Psoas muscle (tissue), 8 donors: Measurements from ENCODE around the gene CD79A. TPM values are rescaled to one million over a fixed set of nuclear protein-coding genes. Genes with fewer than 3 reads are reported as not detected.

Source experiments
- ATAC-seq, 4 donors: fragments of 200-7000 bp; cut with Tn5 transposase; one replicate each; pipeline ENCODE4 v1.9.1; 2020; ENCODE audit warnings: moderate library complexity in 3 of 4, mild to moderate bottlenecking in 2 of 4
- DNase-seq, 2 donors: peaks; one replicate each; pipeline ENCODE4 v3.0.0-alpha.2; 2020
- H3K27ac ChIP-seq: fragments of 200-600 bp; one replicate; pipeline ENCODE4 v1.8.0; 2022
- H3K27me3 ChIP-seq, 3 donors: fragments of 200-600 bp in 1 of 3; one replicate each; pipeline versions ENCODE4 v1.6.1 to v1.8.0; 2013 to 2022; ENCODE audit warnings: low read length in 2 of 3, mild to moderate bottlenecking in 2 of 3, moderate library complexity in 1 of 3; ENCODE audit not compliant: insufficient read depth in 3 of 3
- H3K36me3 ChIP-seq, 2 donors: fragments of 200-600 bp in 1 of 2; one replicate each; pipeline versions ENCODE4 v1.6.1 to v1.8.0; 2013 to 2022; ENCODE audit warnings: low read depth in 1 of 2, mild to moderate bottlenecking in 1 of 2, moderate library complexity in 1 of 2; ENCODE audit not compliant: insufficient read depth in 1 of 2
- H3K4me1 ChIP-seq: fragments of 200-600 bp; one replicate; pipeline ENCODE4 v1.8.0; 2022
- H3K4me3 ChIP-seq: fragments of 200-600 bp; one replicate; pipeline ENCODE4 v1.8.0; 2022; ENCODE audit warnings: mild to moderate bottlenecking
- H3K9me3 ChIP-seq: fragments of 200-600 bp; one replicate; pipeline ENCODE4 v1.8.0; 2022
- CTCF ChIP-seq: fragments of 200-600 bp; IDR thresholded peaks from one replicate; pipeline ENCODE4 v1.8.0; 2022; ENCODE audit warnings: antibody characterized with exemption
- WGBS, 3 donors: extraction: QIAGEN DNeasy Blood & Tissue Kit; methylation state at CpG; one replicate each; pipeline versions ENCODE4 v1.1.6 to v1.1.7; 2013; 5-methylcytosine and 5-hydroxymethylcytosine counted together
- intact Hi-C, 2 donors: fragments of 100-400 bp; cut with DNase I; formaldehyde crosslinking; loops; one replicate each; pipeline versions ENCODE4 v1.11.0 to v1.14.2; 2022
- polyA plus RNA-seq, 3 donors: library from polyadenylated mRNA; stranded (reverse); fragments of 200-250 nt; gene quantifications; one replicate each; pipeline ENCODE4 v1.2.3, GENCODE V29; 2013
- total RNA-seq, 4 donors: library from RNA; stranded (reverse); fragmentation: NEBNext Ultra II Directional in 2 of 4; extraction: Animal tissue kit (Norgen Biotek cat#: 25700) in 2 of 4; gene quantifications; one replicate each; pipeline versions ENCODE4 v1.2.1 to v1.2.4, GENCODE V29; 2021 to 2023
- donor health status: healthy with polysubstance abuse.
- donor health status: DM: no; HTN: no; CAD: no; lungs with moderate emphysema.
- donor health status: Bipolar disorder and iron deficiency.
- donor health status: healthy.
- donor health status: DM: yes; HTN: yes; CAD: no.
- donor health status: DM: no; HTN: no; CAD: no.
- donor health status: DM: no; HTN: no; CAD: no.
- donor health status: DM: yes; HTN: yes; CAD: no.

The CD79A gene
- total and polyA plus RNA-seq, 7 donors, result 0.30 to 1.4 (median 0.87) TPM

- Histone ChIP-seq H3K4me3 (no peak overlapping the region), H3K4me1 (no peaks in the 10 kb centered on the region), H3K27ac (no peak overlapping the region), H3K36me3 (no peaks in the 10 kb centered on the region), H3K9me3 (no peaks in the 10 kb centered on the region), H3K27me3 (peaks cover 0 to 78% (median 33%) of the 10 kb centered on the region in 3 donors)
- TF ChIP-seq CTCF, result no peak
- no peak for DNase-seq
- no peak for ATAC-seq
- 24 to 29% (median 24%) methylated on average over 17 to 27 of the region's 27 CpGs for WGBS, 3 donors
- intact Hi-C loops, result no loop called here
Observed at GRCh38 chr19:41915776-41916414, 38.8 kb downstream of the CD79A start.

- TF ChIP-seq CTCF, result no peak
- Histone ChIP-seq H3K4me1 (no peaks in the 10 kb centered on the region), H3K36me3 (no peaks in the 10 kb centered on the region), H3K27me3 (peaks cover 0 to 78% (median 32%) of the 10 kb centered on the region in 3 donors), H3K9me3 (no peaks in the 10 kb centered on the region), H3K27ac (no peak overlapping the region), H3K4me3 (no peak overlapping the region)
- 40 to 48% (median 41%) methylated on average over 12 of the region's 12 CpGs for WGBS, 3 donors
- no peak for ATAC-seq
- intact Hi-C loops, result no loop called here
- peak in 1 of 2 donors; percentile 46 for DNase-seq
Observed at GRCh38 chr19:41917676-41918075, 40.6 kb downstream of the CD79A start.

DNA sequence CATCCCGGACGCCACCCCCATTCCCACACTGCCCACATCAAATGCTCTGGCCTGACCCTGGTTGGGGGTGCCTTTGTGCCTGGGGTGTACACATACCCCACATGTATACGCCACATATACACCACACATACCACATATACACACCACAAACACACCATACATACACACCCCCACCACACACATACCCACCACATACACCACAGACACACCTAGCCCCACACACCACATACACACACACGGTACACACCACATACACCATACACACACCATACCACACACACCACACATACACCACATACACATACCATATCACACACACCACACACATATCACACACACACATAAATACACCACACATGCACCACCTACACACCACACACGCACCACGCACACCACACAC is 41.0 kb downstream of the CD79A start:
- Histone ChIP-seq H3K4me1 (no peaks in the 10 kb centered on the region), H3K27me3 (peaks cover 0 to 80% (median 36%) of the 10 kb centered on the region in 3 donors), H3K9me3 (no peaks in the 10 kb centered on the region), H3K4me3 (no peak overlapping the region), H3K27ac (no peak overlapping the region), H3K36me3 (no peaks in the 10 kb centered on the region)
- intact Hi-C loops, result no loop called here
- no peak for ATAC-seq
- no peak for DNase-seq
- WGBS, 3 donors, result 78 to 88% (median 79%) methylated on average over 6 of the region's 6 CpGs
- TF ChIP-seq CTCF, result no peak

DNA sequence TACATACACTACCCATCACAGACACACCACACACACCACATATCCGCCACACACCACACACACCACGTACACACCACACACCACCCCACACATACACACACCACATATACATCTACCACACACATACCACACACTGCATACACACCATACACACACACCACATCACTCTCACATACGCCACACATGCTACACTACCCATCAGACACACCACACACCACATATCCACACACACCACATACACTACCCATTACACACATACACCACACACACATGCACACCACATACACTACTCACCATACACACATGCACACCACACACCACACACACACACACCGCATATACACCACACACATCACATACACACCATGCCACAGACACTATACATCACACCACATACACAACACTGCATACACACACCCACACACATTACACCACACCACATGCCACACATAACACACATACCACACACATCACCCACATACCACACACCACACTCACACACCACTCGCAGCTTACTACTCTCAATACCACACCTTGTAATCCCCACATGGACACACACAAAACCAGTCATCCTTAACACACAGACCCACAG is 41.7 kb downstream of the CD79A start:
- WGBS, 3 donors, result 89 to 90% (median 89%) methylated on average over 5 of the region's 5 CpGs
- TF ChIP-seq CTCF, result no peak
- Histone ChIP-seq H3K27ac (no peak overlapping the region), H3K36me3 (no peaks in the 10 kb centered on the region), H3K4me3 (no peak overlapping the region), H3K4me1 (no peaks in the 10 kb centered on the region), H3K27me3 (peaks cover 0 to 77% (median 35%) of the 10 kb centered on the region in 3 donors), H3K9me3 (no peaks in the 10 kb centered on the region)
- DNase-seq (no peak), ATAC-seq (no peak)
- intact Hi-C loops, result no loop called here
